Vagina (tissue), 2 donors: ENCODE measurements around the gene LRPPRC.

Experiments
- CTCF ChIP-seq, 3 experiments: fragments of 450-650 bp in 2 of 3; fragments of 200-600 bp in 1 of 3; sonication (generic) in 1 of 3; IDR thresholded peaks; one replicate each; pipeline ENCODE4 v1.5.1; 2017 to 2019; ENCODE audit warnings: antibody characterized with exemption in 3 of 3, mild to moderate bottlenecking in 2 of 3, moderate library complexity in 2 of 3
- POLR2A ChIP-seq, 2 donors: fragments of 450-650 bp; IDR thresholded peaks; one replicate each; pipeline ENCODE4 v1.6.1; 2017; ENCODE audit warnings: antibody characterized with exemption in 2 of 2, mild to moderate bottlenecking in 2 of 2, moderate library complexity in 2 of 2
- POLR2AphosphoS5 ChIP-seq, 2 donors: sonication (generic); formaldehyde crosslinking; IDR thresholded peaks; one replicate each; pipeline ENCODE4 v1.9.0; 2017; ENCODE audit warnings: antibody characterized with exemption in 2 of 2, mild to moderate bottlenecking in 2 of 2, low read depth in 1 of 2; ENCODE audit not compliant: insufficient read depth in 1 of 2

GRCh38 chr2:43931293-43931692, 64.5 kb downstream of the LRPPRC start:
- no peak for TF ChIP-seq POLR2A (IDR thresholded peaks at IDR 0.05)
- TF ChIP-seq CTCF (IDR thresholded peaks at IDR 0.05): no peak
- no peak for TF ChIP-seq POLR2AphosphoS5 (IDR thresholded peaks at IDR 0.05; ENCODE audit: insufficient read depth in 1 of 2, low read depth in 1 of 2)
